Prostate gland (tissue), 2 donors: ENCODE data around the gene FAXC.

Experiments
- POLR2A ChIP-seq: fragments of 450-650 bp; IDR thresholded peaks from one replicate; pipeline ENCODE4 v1.6.1; 2016; ENCODE audit warnings: antibody characterized with exemption, mild to moderate bottlenecking
- POLR2AphosphoS5 ChIP-seq: sonication (generic); formaldehyde crosslinking; IDR thresholded peaks from one replicate; pipeline ENCODE4 v1.6.1; 2017; ENCODE audit warnings: antibody characterized with exemption
- TF ChIP-seq, protein P1 (sequence below), 4 experiments: fragments of 200-600 bp in 2 of 4; fragments of 450-650 bp in 2 of 4; sonication (generic) in 2 of 4; IDR thresholded peaks; 1 replicate in 3 of 4; 2 replicates in 1 of 4; pipeline ENCODE4 v1.5.1; 2016 to 2019; ENCODE audit warnings: antibody characterized with exemption in 4 of 4, mild to moderate bottlenecking in 2 of 4, moderate library complexity in 2 of 4

DNA sequence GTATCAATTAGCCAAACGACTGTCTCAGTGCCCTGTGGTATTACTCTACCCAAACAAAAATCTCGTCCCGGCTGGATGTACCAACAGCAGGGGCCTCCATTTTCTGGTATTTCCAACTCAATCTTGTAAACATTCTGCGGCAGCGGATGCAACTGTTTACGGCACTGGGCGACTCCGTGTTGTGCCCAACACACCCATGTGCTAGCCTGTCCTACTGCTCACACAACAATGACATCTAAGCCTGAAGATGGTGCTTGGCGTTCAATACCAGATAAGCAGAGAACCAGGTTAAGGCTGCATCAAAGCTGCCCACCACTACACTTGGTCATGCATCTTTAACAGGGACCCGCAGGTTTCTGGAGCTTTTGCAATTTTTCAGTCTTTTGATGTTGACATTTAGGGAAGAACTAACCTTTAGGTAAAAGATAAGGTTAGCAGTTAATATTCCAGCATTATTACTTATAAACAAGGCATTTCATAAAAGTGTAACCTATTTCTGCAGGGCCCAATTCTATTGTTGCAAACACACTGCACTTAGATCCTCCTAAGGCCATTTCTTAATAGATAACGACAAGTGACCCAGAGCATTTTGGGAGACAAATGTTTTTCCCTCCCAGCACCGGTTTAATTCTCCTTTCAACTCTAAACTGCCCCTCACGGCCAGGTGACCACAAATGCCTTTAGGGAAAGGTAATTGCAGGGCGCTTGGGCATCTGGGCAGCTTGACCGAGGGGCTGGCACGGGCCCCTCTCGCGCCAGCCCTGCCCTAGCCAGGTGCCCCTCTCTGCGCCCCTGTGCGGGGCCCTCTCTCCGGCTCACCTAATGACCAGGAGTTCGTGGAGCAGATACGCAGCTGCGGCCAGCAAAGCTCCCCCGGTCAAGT lies 945 bp downstream of the FAXC start:
- TF ChIP-seq POLR2A (no peak), POLR2AphosphoS5 (no peak)
- TF ChIP-seq, protein P1, sequence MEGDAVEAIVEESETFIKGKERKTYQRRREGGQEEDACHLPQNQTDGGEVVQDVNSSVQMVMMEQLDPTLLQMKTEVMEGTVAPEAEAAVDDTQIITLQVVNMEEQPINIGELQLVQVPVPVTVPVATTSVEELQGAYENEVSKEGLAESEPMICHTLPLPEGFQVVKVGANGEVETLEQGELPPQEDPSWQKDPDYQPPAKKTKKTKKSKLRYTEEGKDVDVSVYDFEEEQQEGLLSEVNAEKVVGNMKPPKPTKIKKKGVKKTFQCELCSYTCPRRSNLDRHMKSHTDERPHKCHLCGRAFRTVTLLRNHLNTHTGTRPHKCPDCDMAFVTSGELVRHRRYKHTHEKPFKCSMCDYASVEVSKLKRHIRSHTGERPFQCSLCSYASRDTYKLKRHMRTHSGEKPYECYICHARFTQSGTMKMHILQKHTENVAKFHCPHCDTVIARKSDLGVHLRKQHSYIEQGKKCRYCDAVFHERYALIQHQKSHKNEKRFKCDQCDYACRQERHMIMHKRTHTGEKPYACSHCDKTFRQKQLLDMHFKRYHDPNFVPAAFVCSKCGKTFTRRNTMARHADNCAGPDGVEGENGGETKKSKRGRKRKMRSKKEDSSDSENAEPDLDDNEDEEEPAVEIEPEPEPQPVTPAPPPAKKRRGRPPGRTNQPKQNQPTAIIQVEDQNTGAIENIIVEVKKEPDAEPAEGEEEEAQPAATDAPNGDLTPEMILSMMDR (IDR thresholded peaks at IDR 0.05) = no peak
